Pancreas (tissue), 10 donors: Measurements from ENCODE around the gene RPGRIP1L. TPM values are rescaled to one million over a fixed set of nuclear protein-coding genes. Genes with fewer than 3 reads are reported as not detected.
A peak's percentile ranks its signal among the peaks of the same experiment; 100 is the strongest.

Experiments used
- ATAC-seq, 4 donors: fragments of 200-7000 bp; cut with Tn5 transposase; one replicate each; pipeline versions ENCODE4 v1.8.0 to v1.9.1; 2020; ENCODE audit warnings: mild to moderate bottlenecking in 4 of 4, moderate library complexity in 4 of 4
- DNase-seq, 6 donors: peaks; one replicate each; pipeline ENCODE4 v3.0.0-alpha.2; 2020
- FAIRE-seq: peaks from 2 replicates; lab custom pipeline; 2012; peaks lifted over from hg19 to GRCh38; lab: Jason Lieb, UNC
- H3K27ac ChIP-seq, 4 donors: fragments of 200-600 bp; sonication (generic); 1 replicate in 3 of 4; 2 replicates in 1 of 4; pipeline versions ENCODE4 v1.5.0 to v1.8.0; 2020
- H3K27me3 ChIP-seq, 4 donors: fragments of 200-600 bp; one replicate each; pipeline ENCODE4 v1.8.0; 2021
- H3K36me3 ChIP-seq, 3 donors: fragments of 200-600 bp; sonication (generic) in 1 of 3; one replicate each; pipeline versions ENCODE4 v1.5.0 to v1.8.0; 2020 to 2021
- H3K4me1 ChIP-seq, 3 donors: fragments of 200-600 bp; one replicate each; pipeline ENCODE4 v1.8.0; 2021
- H3K4me3 ChIP-seq, 4 donors: fragments of 200-600 bp; sonication (generic) in 2 of 4; one replicate each; pipeline versions ENCODE4 v1.5.0 to v1.8.0; 2020 to 2021
- H3K9me3 ChIP-seq, 4 donors: fragments of 200-600 bp; one replicate each; pipeline ENCODE4 v1.8.0; 2021
- WGBS, 2 donors: extraction: QIAGEN DNeasy Blood & Tissue Kit; methylation state at CpG; one replicate each; pipeline ENCODE4 v1.1.7; 2013; 5-methylcytosine and 5-hydroxymethylcytosine counted together
- intact Hi-C, 3 donors: fragments of 100-400 bp; cut with DNase I; formaldehyde crosslinking; loops; one replicate each; pipeline versions ENCODE4 v1.11.1 to v1.14.2; 2022
- polyA plus RNA-seq, 2 donors: library from polyadenylated mRNA; stranded (reverse); fragments of 200-250 nt; gene quantifications; one replicate each; pipeline ENCODE4 v1.2.3, GENCODE V29; 2013
- total RNA-seq, 6 donors: library from RNA; stranded (reverse); fragmentation: NEBNext Ultra II Directional in 4 of 6; extraction: Animal tissue kit (Norgen Biotek cat#: 25700) in 4 of 6; gene quantifications; one replicate each; pipeline versions ENCODE4 v1.2.1 to v1.2.4, GENCODE V29; 2021 to 2023
- TF ChIP-seq, protein P1 (sequence below), 4 donors: fragments of 200-600 bp; sonication (generic) in 3 of 4; IDR thresholded peaks; one replicate each; pipeline versions ENCODE4 v1.5.0 to v1.8.0; 2021; ENCODE audit warnings: antibody characterized with exemption in 4 of 4
- donor health status: healthy with polysubstance abuse.
- donor health status: DM: no; HTN: no; CAD: no; lungs with moderate emphysema.
- donor health status: DM: no; HTN: no; CAD: no.
- donor health status: control.
- donor health status: control.
- donor health status: Bipolar disorder and iron deficiency.
- donor health status: DM: yes; HTN: yes; CAD: no.
- donor health status: DM: no; HTN: no; CAD: no.
- donor health status: DM: no; HTN: no; CAD: no.
- donor health status: DM: yes; HTN: yes; CAD: no.

The RPGRIP1L gene
- total and polyA plus RNA-seq, 8 donors, result 1.1 to 5.2 (median 1.9) TPM

GRCh38 chr16:53672461-53672860 lies 31.2 kb downstream of the RPGRIP1L start:
- no peaks in the 10 kb centered on the region for H3K9me3 ChIP-seq
- no peak for FAIRE-seq
- DNase-seq, result no peak
- H3K4me3 ChIP-seq, result no peak overlapping the region
- no peak for ATAC-seq
- no peaks in the 10 kb centered on the region for H3K27me3 ChIP-seq
- H3K36me3 ChIP-seq, result no peaks in the 10 kb centered on the region
- intact Hi-C loops, result no loop called here
- H3K4me1 ChIP-seq, result no peaks in the 10 kb centered on the region
- no peak overlapping the region for H3K27ac ChIP-seq
- TF ChIP-seq, protein P1, sequence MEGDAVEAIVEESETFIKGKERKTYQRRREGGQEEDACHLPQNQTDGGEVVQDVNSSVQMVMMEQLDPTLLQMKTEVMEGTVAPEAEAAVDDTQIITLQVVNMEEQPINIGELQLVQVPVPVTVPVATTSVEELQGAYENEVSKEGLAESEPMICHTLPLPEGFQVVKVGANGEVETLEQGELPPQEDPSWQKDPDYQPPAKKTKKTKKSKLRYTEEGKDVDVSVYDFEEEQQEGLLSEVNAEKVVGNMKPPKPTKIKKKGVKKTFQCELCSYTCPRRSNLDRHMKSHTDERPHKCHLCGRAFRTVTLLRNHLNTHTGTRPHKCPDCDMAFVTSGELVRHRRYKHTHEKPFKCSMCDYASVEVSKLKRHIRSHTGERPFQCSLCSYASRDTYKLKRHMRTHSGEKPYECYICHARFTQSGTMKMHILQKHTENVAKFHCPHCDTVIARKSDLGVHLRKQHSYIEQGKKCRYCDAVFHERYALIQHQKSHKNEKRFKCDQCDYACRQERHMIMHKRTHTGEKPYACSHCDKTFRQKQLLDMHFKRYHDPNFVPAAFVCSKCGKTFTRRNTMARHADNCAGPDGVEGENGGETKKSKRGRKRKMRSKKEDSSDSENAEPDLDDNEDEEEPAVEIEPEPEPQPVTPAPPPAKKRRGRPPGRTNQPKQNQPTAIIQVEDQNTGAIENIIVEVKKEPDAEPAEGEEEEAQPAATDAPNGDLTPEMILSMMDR (IDR thresholded peaks at IDR 0.05), result no peak

GRCh38 chr16:53668869-53669268 lies 34.8 kb downstream of the RPGRIP1L start:
- no peak overlapping the region for H3K27ac ChIP-seq
- no peak for ATAC-seq
- WGBS, 2 donors, result 83 to 86% methylated on average over 2 of the region's 2 CpGs
- intact Hi-C loops, result no loop called here
- no peaks in the 10 kb centered on the region for H3K4me1 ChIP-seq
- TF ChIP-seq, protein P1 (IDR thresholded peaks at IDR 0.05), result no peak
- FAIRE-seq, result no peak
- no peak for DNase-seq
- H3K9me3 ChIP-seq, result no peaks in the 10 kb centered on the region
- H3K27me3 ChIP-seq, result no peaks in the 10 kb centered on the region
- H3K36me3 ChIP-seq, result no peaks in the 10 kb centered on the region
- H3K4me3 ChIP-seq, result no peak overlapping the region

GRCh38 chr16:53666786-53667415 lies 36.8 kb downstream of the RPGRIP1L start:
- Histone ChIP-seq H3K36me3 (no peaks in the 10 kb centered on the region), H3K9me3 (no peaks in the 10 kb centered on the region), H3K4me3 (no peak overlapping the region), H3K27ac (no peak overlapping the region), H3K4me1 (no peaks in the 10 kb centered on the region), H3K27me3 (no peaks in the 10 kb centered on the region)
- ATAC-seq, result no peak
- intact Hi-C loops, result no loop called here
- DNase-seq, result no peak
- WGBS, 2 donors, result 94 to 98% methylated on average over 3 of the region's 3 CpGs
- no peak for FAIRE-seq
- TF ChIP-seq, protein P1 (IDR thresholded peaks at IDR 0.05), result no peak

DNA sequence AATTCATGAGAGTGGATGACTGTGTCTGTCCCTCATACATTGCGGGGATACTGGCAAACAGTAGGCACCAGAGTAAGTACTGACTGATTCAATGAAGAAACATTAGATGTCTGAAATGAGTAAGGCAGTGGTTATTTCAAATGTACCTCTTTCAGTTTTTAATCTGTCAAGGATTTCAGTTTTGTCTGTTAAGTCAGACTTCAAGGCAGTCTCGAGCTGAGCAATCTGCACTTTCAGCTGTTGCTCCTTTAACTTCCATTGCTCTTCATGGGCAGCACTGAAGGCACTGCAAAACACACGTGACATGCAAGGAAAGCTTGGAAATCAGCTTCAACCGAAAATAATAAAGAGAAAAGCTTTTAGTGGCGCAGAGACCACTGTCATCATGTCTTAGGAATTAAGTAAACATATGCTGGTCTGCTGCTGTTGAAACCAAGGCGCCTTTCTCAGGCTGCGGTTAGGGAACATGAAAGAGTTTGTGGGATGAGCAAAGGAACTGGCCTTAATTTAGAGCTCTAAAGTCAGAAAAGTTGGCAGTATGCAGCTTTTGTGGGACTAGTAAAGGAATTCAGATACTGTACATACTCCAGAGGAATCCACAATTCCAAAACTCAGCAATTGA lies 38.8 kb downstream of the RPGRIP1L start:
- Histone ChIP-seq H3K27ac (no peak overlapping the region), H3K4me1 (no peaks in the 10 kb centered on the region), H3K36me3 (no peaks in the 10 kb centered on the region), H3K4me3 (no peak overlapping the region), H3K27me3 (no peaks in the 10 kb centered on the region), H3K9me3 (no peaks in the 10 kb centered on the region)
- peak in 1 of 6 donors; percentile 20 for DNase-seq
- 67 to 74% methylated on average over 7 of the region's 7 CpGs for WGBS, 2 donors
- intact Hi-C loops, result no loop called here
- TF ChIP-seq, protein P1 (IDR thresholded peaks at IDR 0.05), result no peak
- FAIRE-seq, result no peak
- ATAC-seq, result peak in 3 of 4 donors; percentile 38 to 63 (median 57)

GRCh38 chr16:53662072-53662471 lies 41.6 kb downstream of the RPGRIP1L start:
- Histone ChIP-seq H3K36me3 (no peaks in the 10 kb centered on the region), H3K4me1 (peaks cover 0 to 5% (median 0%) of the 10 kb centered on the region in 3 donors), H3K9me3 (no peaks in the 10 kb centered on the region), H3K4me3 (no peak overlapping the region), H3K27me3 (no peaks in the 10 kb centered on the region), H3K27ac (no peak overlapping the region)
- no peak for DNase-seq
- intact Hi-C loops, result no loop called here
- 95 to 100% methylated on average over 1 of the region's 1 CpG for WGBS, 2 donors
- FAIRE-seq, result no peak
- no peak for ATAC-seq
- TF ChIP-seq, protein P1 (IDR thresholded peaks at IDR 0.05), result no peak
